GM19455 (cell line): Measurements from ENCODE around the gene ASTN2.

ENCODE experiments used
- ATAC-seq: cut with Tn5 transposase; IDR thresholded peaks from one replicate; pipeline ENCODE4 v1.9.1; 2021; ENCODE audit not compliant: unreplicated experiment

The ASTN2 gene

GRCh38 chr9:117250610-117251215 lies 164.1 kb downstream of the ASTN2 start:
- no peak for ATAC-seq

GRCh38 chr9:117249799-117250198 lies 165.1 kb downstream of the ASTN2 start:
- no peak for ATAC-seq

- ATAC-seq = no peak
Observed at GRCh38 chr9:117247266-117247665, 167.6 kb downstream of the ASTN2 start.

GRCh38 chr9:117245175-117245829 lies 169.6 kb downstream of the ASTN2 start:
- no peak for ATAC-seq

- no peak for ATAC-seq
Observed at GRCh38 chr9:117242082-117242481, 172.8 kb downstream of the ASTN2 start.

GRCh38 chr9:117239428-117239827 lies 175.4 kb downstream of the ASTN2 start:
- ATAC-seq = no peak

- no peak for ATAC-seq
Observed at GRCh38 chr9:117234103-117234502, 180.8 kb downstream of the ASTN2 start.

GRCh38 chr9:117233016-117233415 lies 181.8 kb downstream of the ASTN2 start:
- no peak for ATAC-seq

- ATAC-seq = no peak
Observed at GRCh38 chr9:117232281-117232680, 182.6 kb downstream of the ASTN2 start.

GRCh38 chr9:117231012-117231411 lies 183.8 kb downstream of the ASTN2 start:
- ATAC-seq = no peak

GRCh38 chr9:117224695-117225094 lies 190.2 kb downstream of the ASTN2 start:
- ATAC-seq = no peak

- ATAC-seq = no peak
Observed at GRCh38 chr9:117218951-117219350, 195.9 kb downstream of the ASTN2 start.

- ATAC-seq = no peak
Observed at GRCh38 chr9:117214416-117214815, 200.4 kb downstream of the ASTN2 start.

GRCh38 chr9:117211280-117211679 lies 203.6 kb downstream of the ASTN2 start:
- ATAC-seq = no peak

- no peak for ATAC-seq
Observed at GRCh38 chr9:117205806-117206205, 209.1 kb downstream of the ASTN2 start.

GRCh38 chr9:117204971-117205370 lies 209.9 kb downstream of the ASTN2 start:
- ATAC-seq = no peak

GRCh38 chr9:117191504-117192261 lies 223.2 kb downstream of the ASTN2 start:
- no peak for ATAC-seq

GRCh38 chr9:117189121-117189520 lies 225.7 kb downstream of the ASTN2 start:
- no peak for ATAC-seq

GRCh38 chr9:117188394-117188793 lies 226.5 kb downstream of the ASTN2 start:
- ATAC-seq = no peak

GRCh38 chr9:117187498-117187897 lies 227.4 kb downstream of the ASTN2 start:
- no peak for ATAC-seq

- no peak for ATAC-seq
Observed at GRCh38 chr9:117184173-117184572, 230.7 kb downstream of the ASTN2 start.

- no peak for ATAC-seq
Observed at GRCh38 chr9:117182046-117182445, 232.8 kb downstream of the ASTN2 start.
